Effector memory CD4-positive, alpha-beta T cell (primary cell): ENCODE results near the gene FOXO3.

Experiments used
- DNase-seq, 3 donors: peaks; one replicate each; pipeline ENCODE4 v3.0.0-alpha.2; 2020
- H3K27ac ChIP-seq: 2 replicates; pipeline ENCODE4 v1.7.0; 2013; ENCODE audit warnings: mild to moderate bottlenecking, low read length, moderate library complexity; ENCODE audit not compliant: insufficient read depth, poor library complexity, severe bottlenecking
- H3K27me3 ChIP-seq: replicated peaks from 2 replicates; pipeline ENCODE4 v1.7.0; 2013; ENCODE audit warnings: mild to moderate bottlenecking, low read length; ENCODE audit not compliant: insufficient read depth, control insufficient read depth, poor library complexity, severe bottlenecking
- H3K36me3 ChIP-seq: 2 replicates; pipeline ENCODE4 v1.7.0; 2013; ENCODE audit warnings: mild to moderate bottlenecking, low read length, moderate library complexity; ENCODE audit not compliant: control insufficient read depth, insufficient read depth
- H3K4me1 ChIP-seq: 2 replicates; pipeline ENCODE4 v1.7.0; 2013; ENCODE audit warnings: low read length, mild to moderate bottlenecking; ENCODE audit not compliant: control insufficient read depth, insufficient read depth, poor library complexity, severe bottlenecking
- H3K4me3 ChIP-seq: 2 replicates; pipeline ENCODE4 v1.7.0; 2013; ENCODE audit warnings: low read length, low read depth, mild to moderate bottlenecking; ENCODE audit not compliant: insufficient read depth, poor library complexity, severe bottlenecking
- H3K9me3 ChIP-seq: 2 replicates; pipeline ENCODE4 v1.7.0; 2013; ENCODE audit warnings: mild to moderate bottlenecking, low read length, moderate library complexity; ENCODE audit not compliant: control insufficient read depth
- total RNA-seq, 3 donors: gene quantifications; one replicate each; lab custom pipeline; 2026; lab: John Stamatoyannopoulos, UW

The FOXO3 gene
- total RNA-seq, result 70.5 to 82.1 (median 74.7) reads per million in 3 donors

- H3K27me3 ChIP-seq, result no peaks in the 10 kb centered on the region
- peak within 1 kb of the TSS; percentile 79 for H3K27ac ChIP-seq
- H3K36me3 ChIP-seq, result no peaks in the 10 kb centered on the region
- DNase-seq, result peak; percentile 66 to 72 (median 67)
- H3K4me3 ChIP-seq, result peak within 1 kb of the TSS; percentile 91
- H3K9me3 ChIP-seq, result no peaks in the 10 kb centered on the region
- peaks cover 24% of the 10 kb centered on the region for H3K4me1 ChIP-seq
These were observed at the start of gene FOXO3 for GRCh38 chr6:108560463-108561308. FOXO3 (plus strand) TSS chr6:108560917; CDS start chr6:108561209, 292 bp downstream.

GRCh38 chr6:108518714-108519576, 41.8 kb upstream of the FOXO3 start:
- no peak for DNase-seq

GRCh38 chr6:108521616-108522107, 39.1 kb upstream of the FOXO3 start:
- no peak for DNase-seq
- no peak overlapping the region for H3K4me3 ChIP-seq
- H3K27me3 ChIP-seq, result no peaks in the 10 kb centered on the region
- no peaks in the 10 kb centered on the region for H3K36me3 ChIP-seq
- no peaks in the 10 kb centered on the region for H3K9me3 ChIP-seq
- no peaks in the 10 kb centered on the region for H3K4me1 ChIP-seq
- H3K27ac ChIP-seq, result no peak overlapping the region

More at GRCh38 chr6:108518714-108519576, 41.8 kb upstream of the FOXO3 start:
- Histone ChIP-seq H3K4me1 (no peaks in the 10 kb centered on the region), H3K27ac (no peak overlapping the region), H3K36me3 (no peaks in the 10 kb centered on the region), H3K27me3 (no peaks in the 10 kb centered on the region), H3K4me3 (no peak overlapping the region), H3K9me3 (no peaks in the 10 kb centered on the region)

- no peak overlapping the region for H3K27ac ChIP-seq
- H3K9me3 ChIP-seq, result no peaks in the 10 kb centered on the region
- no peak for DNase-seq
- H3K27me3 ChIP-seq, result no peaks in the 10 kb centered on the region
- H3K36me3 ChIP-seq, result no peaks in the 10 kb centered on the region
- no peak overlapping the region for H3K4me3 ChIP-seq
- H3K4me1 ChIP-seq, result no peaks in the 10 kb centered on the region
These were observed 37.0 kb upstream of the FOXO3 start for GRCh38 chr6:108523697-108524096.

- Histone ChIP-seq H3K27me3 (no peaks in the 10 kb centered on the region), H3K36me3 (no peaks in the 10 kb centered on the region), H3K27ac (no peak overlapping the region), H3K9me3 (no peaks in the 10 kb centered on the region), H3K4me3 (no peak overlapping the region), H3K4me1 (no peaks in the 10 kb centered on the region)
- DNase-seq, result no peak
These were observed 36.0 kb upstream of the FOXO3 start for GRCh38 chr6:108524528-108525248.

GRCh38 chr6:108526739-108527174, 34.0 kb upstream of the FOXO3 start:
- Histone ChIP-seq H3K4me3 (no peak overlapping the region), H3K27ac (no peak overlapping the region), H3K9me3 (no peaks in the 10 kb centered on the region), H3K36me3 (no peaks in the 10 kb centered on the region), H3K4me1 (no peaks in the 10 kb centered on the region), H3K27me3 (no peaks in the 10 kb centered on the region)
- DNase-seq, result no peak

GRCh38 chr6:108528878-108529277, 31.8 kb upstream of the FOXO3 start:
- H3K9me3 ChIP-seq, result no peaks in the 10 kb centered on the region
- H3K27ac ChIP-seq, result no peak overlapping the region
- no peaks in the 10 kb centered on the region for H3K4me1 ChIP-seq
- no peak for DNase-seq
- no peaks in the 10 kb centered on the region for H3K36me3 ChIP-seq
- H3K4me3 ChIP-seq, result no peak overlapping the region
- H3K27me3 ChIP-seq, result no peaks in the 10 kb centered on the region

- DNase-seq, result no peak
These were observed 29.4 kb upstream of the FOXO3 start for GRCh38 chr6:108531332-108531731.

GRCh38 chr6:108535114-108535742, 25.5 kb upstream of the FOXO3 start:
- Histone ChIP-seq H3K4me1 (no peaks in the 10 kb centered on the region), H3K27me3 (peaks cover 2% of the 10 kb centered on the region), H3K36me3 (no peaks in the 10 kb centered on the region), H3K9me3 (no peaks in the 10 kb centered on the region), H3K27ac (no peak overlapping the region), H3K4me3 (no peak overlapping the region)
- DNase-seq, result no peak

More at GRCh38 chr6:108531332-108531731, 29.4 kb upstream of the FOXO3 start:
- no peak overlapping the region for H3K27ac ChIP-seq
- no peaks in the 10 kb centered on the region for H3K36me3 ChIP-seq
- H3K9me3 ChIP-seq, result no peaks in the 10 kb centered on the region
- no peaks in the 10 kb centered on the region for H3K4me1 ChIP-seq
- no peaks in the 10 kb centered on the region for H3K27me3 ChIP-seq
- H3K4me3 ChIP-seq, result no peak overlapping the region
